Measurements from ENCODE around the gene PLAGL2.

PLAGL2 gene

DNA sequence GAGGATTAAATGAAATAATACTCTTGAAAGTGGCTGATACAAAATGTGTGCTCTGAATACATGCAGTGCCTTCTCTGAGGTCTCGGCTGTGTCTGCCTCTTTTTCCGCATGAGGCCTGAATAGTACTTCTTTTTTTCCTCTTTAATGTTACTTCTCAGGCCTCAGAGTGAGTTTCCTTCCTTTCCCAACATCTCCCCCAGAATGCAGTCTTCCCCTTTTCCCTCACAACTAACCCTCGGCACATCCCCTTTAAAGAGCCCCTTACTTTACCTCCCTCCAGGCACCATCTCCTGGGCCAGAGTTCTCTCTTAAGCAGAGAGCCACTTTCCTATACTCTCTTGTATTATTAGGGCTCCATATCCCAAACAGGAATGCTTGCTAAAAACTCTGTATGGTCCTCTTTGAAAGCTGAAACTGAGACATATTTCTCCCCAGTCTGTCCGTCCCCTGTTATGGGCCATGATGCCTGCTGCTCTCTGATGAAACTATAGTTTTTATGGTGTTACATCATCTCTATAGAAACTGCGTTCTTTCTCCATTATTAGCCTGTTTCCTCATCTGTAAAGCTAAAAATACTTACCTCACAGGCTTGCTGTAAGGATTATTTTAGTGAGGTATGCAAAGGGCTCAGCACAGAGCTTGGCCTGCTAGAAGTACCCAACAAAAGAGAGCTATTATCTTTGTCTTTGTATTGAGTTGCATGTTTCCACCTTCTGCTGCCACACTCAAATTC, 2.3 kb downstream of the PLAGL2 start:
- Histone ChIP-seq H3K27ac (ENCODE audit: low read depth, low read length) (no peak overlapping the region), H4K8ac (ENCODE audit: low read depth, low read length) (no peak overlapping the region), H3K18ac (ENCODE audit: low read length) (no peak overlapping the region), H2BK12ac (ENCODE audit: low read length) (no peak overlapping the region), H3K36me3 (ENCODE audit: control insufficient read depth in 1 of 2, insufficient read depth in 2 of 2, low read length in 2 of 2) (peaks cover 23 to 32% of the 10 kb centered on the region in 2 experiments), H3K4me2 (ENCODE audit: low read length) (no peak overlapping the region), H2AFZ (ENCODE audit: insufficient read depth, low read length, poor library complexity) (no peak overlapping the region), H3K79me1 (ENCODE audit: low read length) (peaks cover 13% of the 10 kb centered on the region), H3K4ac (ENCODE audit: low read depth, low read length) (peak overlapping the region; percentile 38), H3K23ac (ENCODE audit: low read length) (no peak overlapping the region), H4K12ac (ENCODE audit: low read depth, low read length) (no peak overlapping the region), H3K9ac (ENCODE audit: low read length) (no peak overlapping the region), H3K14ac (ENCODE audit: low read length) (no peak overlapping the region), H3K4me1 (ENCODE audit: control insufficient read depth in 1 of 2, insufficient read depth in 2 of 2, low read length in 2 of 2) (peaks cover 22 to 24% of the 10 kb centered on the region in 2 experiments), H2BK5ac (ENCODE audit: low read depth, low read length, poor library complexity) (no peak overlapping the region), H3K9me3 (ENCODE audit: insufficient read depth, low read depth, low read length) (no peaks in the 10 kb centered on the region), H4K91ac (ENCODE audit: low read depth, low read length) (no peak overlapping the region), H3K27me3 (ENCODE audit: insufficient read depth, low read length) (no peaks in the 10 kb centered on the region), H3K79me2 (ENCODE audit: control insufficient read depth, insufficient read depth, low read length, poor library complexity) (peaks cover 22% of the 10 kb centered on the region), H2BK120ac (ENCODE audit: insufficient read depth, low read length, poor library complexity) (no peak overlapping the region), H2AK5ac (ENCODE audit: low read length) (no peak overlapping the region), H3K4me3 (ENCODE audit: low read depth, low read length) (no peak overlapping the region)
- peak in 1 of 2 donors; percentile 30 for DNase-seq
- WGBS (ENCODE audit: extremely low coverage, insufficient coverage, insufficient read length) = no CpG with 5 or more reads among the region's 5 CpGs

DNA sequence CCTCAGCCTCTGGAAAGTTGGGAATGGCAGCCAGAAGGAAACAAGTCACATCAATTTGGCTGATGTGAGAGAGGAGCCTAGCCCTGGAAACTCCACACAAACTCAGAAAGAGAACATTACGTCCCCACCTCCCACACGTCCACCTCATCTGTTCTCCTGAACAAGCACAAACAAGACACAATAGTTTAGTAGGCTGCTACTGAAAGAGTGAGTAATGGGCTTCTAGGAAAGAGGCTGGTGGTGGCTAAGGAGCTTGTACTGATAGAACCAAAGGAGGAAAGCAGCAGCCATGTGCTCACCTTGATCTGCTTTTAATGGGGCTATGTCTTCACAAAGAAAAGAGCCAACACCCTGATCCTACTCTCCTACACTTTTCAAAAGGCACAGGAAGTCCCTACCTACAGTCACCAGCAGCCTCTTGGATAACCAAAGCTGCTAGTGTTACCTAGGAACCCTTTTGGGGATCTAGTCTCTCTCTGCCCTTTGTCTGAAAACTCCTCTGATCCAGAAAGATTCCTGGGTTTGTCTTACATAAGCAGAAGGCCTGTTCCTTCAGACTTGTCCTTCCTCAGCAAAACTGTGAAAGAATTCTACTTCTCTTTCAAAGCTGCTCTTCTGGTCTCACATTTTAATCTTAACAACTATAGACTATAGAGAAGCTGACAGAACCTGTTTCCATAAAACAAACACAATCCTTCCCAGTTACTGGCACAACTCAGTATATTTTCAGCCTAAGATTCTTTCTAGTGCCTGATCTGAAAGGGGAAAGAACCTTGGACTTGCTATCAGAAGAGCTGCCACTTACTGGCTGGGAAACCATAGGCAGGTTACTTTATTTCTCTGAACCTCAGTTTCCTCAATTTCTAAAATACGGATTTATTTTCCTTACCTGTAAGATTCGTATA, 3.1 kb downstream of the PLAGL2 start:
- no peak overlapping the region for H2BK5ac ChIP-seq (ENCODE audit: low read depth, low read length, poor library complexity)
- H2BK120ac ChIP-seq (ENCODE audit: insufficient read depth, low read length, poor library complexity) = no peak overlapping the region

DNA sequence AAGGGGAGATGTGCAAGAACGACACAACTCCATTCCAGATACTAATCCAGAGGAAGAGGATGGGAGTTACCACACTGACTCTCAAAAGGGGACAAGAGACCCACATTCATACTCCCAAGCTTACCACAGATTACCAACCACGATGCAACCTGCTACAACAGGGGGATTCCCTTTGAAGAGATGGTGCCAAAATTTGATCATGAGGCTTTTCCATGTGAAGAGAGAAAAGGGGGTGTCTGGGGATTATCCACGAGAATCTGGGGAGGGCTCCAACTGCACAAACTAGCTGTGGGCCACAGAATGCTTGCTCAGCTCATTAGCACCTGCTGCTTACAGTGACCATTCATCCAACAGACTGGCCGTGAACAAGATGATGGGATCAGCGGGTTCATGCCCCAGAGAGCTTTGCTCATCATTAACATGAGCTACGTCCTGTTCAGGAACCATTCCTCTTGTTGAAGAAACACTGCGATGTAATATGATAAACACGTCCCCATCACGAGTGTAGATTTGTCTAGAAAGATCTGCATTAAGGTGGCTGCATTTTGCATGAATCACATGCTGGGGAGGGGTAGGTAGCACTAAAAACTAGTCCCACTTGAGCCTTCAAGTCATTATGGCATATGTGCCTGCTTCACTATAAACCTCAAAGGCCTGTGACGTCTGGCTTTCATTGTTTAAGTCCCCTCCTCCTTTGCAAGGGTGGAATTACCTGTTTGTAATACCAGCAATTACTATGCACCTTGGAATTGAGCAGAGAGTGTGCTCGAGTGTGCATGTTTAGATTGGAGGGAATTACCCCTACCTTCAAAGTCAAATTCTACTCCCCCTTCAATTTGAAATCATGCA, 4.0 kb downstream of the PLAGL2 start:
- Histone ChIP-seq H4K8ac (ENCODE audit: low read depth, low read length) (no peak overlapping the region), H3K9me3 (ENCODE audit: insufficient read depth, low read depth, low read length) (no peaks in the 10 kb centered on the region), H3K4ac (ENCODE audit: low read depth, low read length) (peak overlapping the region; percentile 80), H3K9ac (ENCODE audit: low read length) (no peak overlapping the region), H3K79me1 (ENCODE audit: low read length) (peaks cover 13% of the 10 kb centered on the region), H3K14ac (ENCODE audit: low read length) (no peak overlapping the region), H2BK12ac (ENCODE audit: low read length) (no peak overlapping the region), H2BK120ac (ENCODE audit: insufficient read depth, low read length, poor library complexity) (no peak overlapping the region), H3K18ac (ENCODE audit: low read length) (no peak overlapping the region), H4K12ac (ENCODE audit: low read depth, low read length) (no peak overlapping the region), H2BK5ac (ENCODE audit: low read depth, low read length, poor library complexity) (no peak overlapping the region), H4K91ac (ENCODE audit: low read depth, low read length) (no peak overlapping the region), H3K23ac (ENCODE audit: low read length) (no peak overlapping the region), H3K27ac (ENCODE audit: low read depth, low read length) (peak overlapping the region; percentile 44), H3K4me2 (ENCODE audit: low read length) (peak overlapping the region; percentile 16), H3K27me3 (ENCODE audit: insufficient read depth, low read length) (no peaks in the 10 kb centered on the region), H3K36me3 (ENCODE audit: control insufficient read depth in 1 of 2, insufficient read depth in 2 of 2, low read length in 2 of 2) (peaks cover 24 to 38% of the 10 kb centered on the region in 2 experiments), H3K4me3 (ENCODE audit: low read depth, low read length) (no peak overlapping the region), H3K4me1 (ENCODE audit: control insufficient read depth in 1 of 2, insufficient read depth in 2 of 2, low read length in 2 of 2) (peaks cover 20 to 24% of the 10 kb centered on the region in 2 experiments), H3K79me2 (ENCODE audit: control insufficient read depth, insufficient read depth, low read length, poor library complexity) (peaks cover 22% of the 10 kb centered on the region), H2AK5ac (ENCODE audit: low read length) (no peak overlapping the region), H2AFZ (ENCODE audit: insufficient read depth, low read length, poor library complexity) (no peak overlapping the region)
- WGBS (ENCODE audit: extremely low coverage, insufficient coverage, insufficient read length) = no CpG with 5 or more reads among the region's 11 CpGs
- peak; percentile 13 to 36 for DNase-seq

More for the DNA sequence above, 3.1 kb downstream of the PLAGL2 start:
- Histone ChIP-seq H4K12ac (ENCODE audit: low read depth, low read length) (no peak overlapping the region), H3K4me2 (ENCODE audit: low read length) (peak overlapping the region; percentile 16), H4K8ac (ENCODE audit: low read depth, low read length) (no peak overlapping the region), H4K91ac (ENCODE audit: low read depth, low read length) (no peak overlapping the region), H3K79me1 (ENCODE audit: low read length) (peaks cover 13% of the 10 kb centered on the region), H3K4me3 (ENCODE audit: low read depth, low read length) (no peak overlapping the region), H2AK5ac (ENCODE audit: low read length) (no peak overlapping the region), H2AFZ (ENCODE audit: insufficient read depth, low read length, poor library complexity) (no peak overlapping the region), H3K9me3 (ENCODE audit: insufficient read depth, low read depth, low read length) (no peaks in the 10 kb centered on the region), H3K79me2 (ENCODE audit: control insufficient read depth, insufficient read depth, low read length, poor library complexity) (peaks cover 22% of the 10 kb centered on the region), H3K27me3 (ENCODE audit: insufficient read depth, low read length) (no peaks in the 10 kb centered on the region), H2BK12ac (ENCODE audit: low read length) (no peak overlapping the region), H3K27ac (ENCODE audit: low read depth, low read length) (peak overlapping the region; percentile 44), H3K23ac (ENCODE audit: low read length) (no peak overlapping the region), H3K4ac (ENCODE audit: low read depth, low read length) (peak overlapping the region; percentile 80), H3K4me1 (ENCODE audit: control insufficient read depth in 1 of 2, insufficient read depth in 2 of 2, low read length in 2 of 2) (peaks cover 22 to 24% of the 10 kb centered on the region in 2 experiments), H3K18ac (ENCODE audit: low read length) (no peak overlapping the region), H3K36me3 (ENCODE audit: control insufficient read depth in 1 of 2, insufficient read depth in 2 of 2, low read length in 2 of 2) (peaks cover 20 to 31% of the 10 kb centered on the region in 2 experiments), H3K9ac (ENCODE audit: low read length) (no peak overlapping the region), H3K14ac (ENCODE audit: low read length) (no peak overlapping the region)
- no CpG with 5 or more reads among the region's 4 CpGs for WGBS (ENCODE audit: extremely low coverage, insufficient coverage, insufficient read length)
- no peak for DNase-seq

DNA sequence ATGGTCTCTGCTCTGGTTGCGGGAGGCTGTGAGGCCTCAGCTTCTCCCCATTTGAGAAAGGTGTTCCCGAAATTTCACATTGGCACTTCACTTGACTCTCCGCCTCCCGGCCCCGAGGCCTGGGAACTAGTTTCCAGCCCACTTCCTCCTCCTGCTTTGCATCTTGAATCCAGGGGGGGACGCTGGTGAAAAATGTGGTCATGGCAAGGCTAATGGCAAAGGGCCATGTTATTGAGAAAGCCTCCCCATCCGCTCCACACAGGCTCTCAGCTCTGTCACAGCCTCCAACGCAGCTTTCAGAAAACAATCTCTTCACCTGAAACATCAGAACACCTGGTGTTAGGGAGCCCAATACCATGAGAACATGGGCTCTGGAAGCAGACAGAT, 5.6 kb downstream of the PLAGL2 start:
- no peak for DNase-seq
- peaks cover 2% of the 10 kb centered on the region for H3K79me1 ChIP-seq (ENCODE audit: low read length)
- no peak overlapping the region for H3K23ac ChIP-seq (ENCODE audit: low read length)
- H3K27me3 ChIP-seq (ENCODE audit: insufficient read depth, low read length) = no peaks in the 10 kb centered on the region
- H2BK5ac ChIP-seq (ENCODE audit: low read depth, low read length, poor library complexity) = no peak overlapping the region
- H2BK120ac ChIP-seq (ENCODE audit: insufficient read depth, low read length, poor library complexity) = no peak overlapping the region
- no peak overlapping the region for H4K8ac ChIP-seq (ENCODE audit: low read depth, low read length)
- no peak overlapping the region for H3K14ac ChIP-seq (ENCODE audit: low read length)
- peak overlapping the region; percentile 12 for H3K4ac ChIP-seq (ENCODE audit: low read depth, low read length)
- H4K12ac ChIP-seq (ENCODE audit: low read depth, low read length) = no peak overlapping the region
- peaks cover 30 to 48% of the 10 kb centered on the region in 2 experiments for H3K36me3 ChIP-seq (ENCODE audit: control insufficient read depth in 1 of 2, insufficient read depth in 2 of 2, low read length in 2 of 2)
- H3K4me1 ChIP-seq (ENCODE audit: control insufficient read depth in 1 of 2, insufficient read depth in 2 of 2, low read length in 2 of 2) = peaks cover 17 to 18% of the 10 kb centered on the region in 2 experiments
- H3K27ac ChIP-seq (ENCODE audit: low read depth, low read length) = no peak overlapping the region
- H2AK5ac ChIP-seq (ENCODE audit: low read length) = no peak overlapping the region
- no peak overlapping the region for H2BK12ac ChIP-seq (ENCODE audit: low read length)
- no peak overlapping the region for H2AFZ ChIP-seq (ENCODE audit: insufficient read depth, low read length, poor library complexity)
- H3K79me2 ChIP-seq (ENCODE audit: control insufficient read depth, insufficient read depth, low read length, poor library complexity) = peaks cover 12% of the 10 kb centered on the region
- H3K9me3 ChIP-seq (ENCODE audit: insufficient read depth, low read depth, low read length) = no peaks in the 10 kb centered on the region
- no peak overlapping the region for H3K4me2 ChIP-seq (ENCODE audit: low read length)
- H3K18ac ChIP-seq (ENCODE audit: low read length) = no peak overlapping the region
- WGBS (ENCODE audit: extremely low coverage, insufficient coverage, insufficient read length) = no CpG with 5 or more reads among the region's 8 CpGs
- H3K4me3 ChIP-seq (ENCODE audit: low read depth, low read length) = no peak overlapping the region
- H3K9ac ChIP-seq (ENCODE audit: low read length) = no peak overlapping the region
- no peak overlapping the region for H4K91ac ChIP-seq (ENCODE audit: low read depth, low read length)

Measured in trophoblast cell (in vitro differentiated cells and primary cell).